HCT116 (cell line): ENCODE results near the gene DRG2. TPM values are rescaled to one million over a fixed set of nuclear protein-coding genes. Genes with fewer than 3 reads are reported as not detected.

ENCODE experiments used
- ATAC-seq: fragments of 200-7000 bp; cut with Tn5 transposase; 2 replicates; pipeline ENCODE4 v1.9.1; 2020; ENCODE audit warnings: mild to moderate bottlenecking, moderate library complexity
- BruUV-seq: library from RNA; stranded (reverse); fragments of 400-500 nt; replicated peaks from 2 replicates; lab custom pipeline; 2021; lab: Mats Ljungman, UMichigan
- CTCF ChIA-PET: fragments of 300-600 bp; sonication (Branson Sonifier 250); formaldehyde crosslinking; loops from one replicate; lab custom pipeline; 2021; ENCODE audit warnings: antibody characterized with exemption; lab: Charles Lee
- POLR2A ChIA-PET: fragments of 300-600, 350-600 bp; sonication (Branson Sonifier 250); formaldehyde crosslinking; loops from one replicate; lab custom pipeline; 2021; ENCODE audit warnings: antibody characterized with exemption; lab: Charles Lee
- RAD21 ChIA-PET, 2 experiments: fragments of 300-600 bp; sonication (Branson Sonifier 250); formaldehyde crosslinking; loops; one replicate each; lab custom pipeline; 2023; ENCODE audit warnings: low total read pairs in 2 of 2; ENCODE audit not compliant: uncharacterized antibody in 2 of 2, unreplicated experiment in 2 of 2, low non-redundant PET in 1 of 2; lab: Charles Lee
- DNase-seq: peaks from one replicate; pipeline ENCODE4 v3.0.0-alpha.2; 2010; ENCODE audit warnings: low read depth, low spot score
- H2AFZ ChIP-seq: fragments of 200-600 bp; shearing (Covaris generic), sonication (generic); 2 replicates; pipeline ENCODE4 v1.6.1; 2017; ENCODE audit warnings: low read depth, mixed run types, mixed read lengths, antibody characterized with exemption, low read length; ENCODE audit not compliant: poor library complexity, severe bottlenecking
- H3K27ac ChIP-seq: 2 replicates; pipeline ENCODE4 v1.5.1; 2012; ENCODE audit warnings: low read depth, low read length
- H3K27me3 ChIP-seq: fragments of 200-600 bp; sonication (generic); 2 replicates; pipeline ENCODE4 v1.6.1; 2016; ENCODE audit warnings: mixed run types, low read length, mixed read lengths; ENCODE audit not compliant: insufficient read depth
- H3K36me3 ChIP-seq, 2 experiments: fragments of 200-500 bp in 1 of 2; fragments of 200-600 bp in 1 of 2; sonication (Bioruptor generic) in 1 of 2; sonication (generic) in 1 of 2; 2 replicates each; pipeline versions ENCODE4 v1.5.1 to v1.6.1; 2014 to 2016; ENCODE audit warnings: low read length in 2 of 2, inconsistent platforms in 1 of 2, mixed read lengths in 1 of 2, mixed run types in 1 of 2; ENCODE audit not compliant: insufficient read depth in 2 of 2, control insufficient read depth in 1 of 2
- H3K4me1 ChIP-seq, 2 experiments: fragments of 200-600 bp in 1 of 2; sonication (generic) in 1 of 2; 2 replicates each; pipeline versions ENCODE4 v1.5.1 to v1.6.1; 2012 to 2017; ENCODE audit warnings: low read length in 2 of 2, inconsistent platforms in 1 of 2, mild to moderate bottlenecking in 1 of 2, mixed read lengths in 1 of 2, mixed run types in 1 of 2, moderate library complexity in 1 of 2; ENCODE audit not compliant: insufficient read depth in 2 of 2, control insufficient read depth in 1 of 2
- H3K4me2 ChIP-seq: fragments of 200-600 bp; sonication (generic); 2 replicates; pipeline ENCODE4 v1.6.1; 2017; ENCODE audit warnings: mixed run types, low read length, mixed read lengths
- H3K4me3 ChIP-seq, 2 experiments: fragments of 200-600 bp in 1 of 2; sonication (generic) in 1 of 2; replicated peaks in 1 of 2; 2 replicates each; pipeline ENCODE4 v1.5.1; 2011 to 2016; ENCODE audit warnings: low read length in 2 of 2, control low read depth in 1 of 2, low read depth in 1 of 2, mild to moderate bottlenecking in 1 of 2, mixed read lengths in 1 of 2, mixed run types in 1 of 2
- H3K79me2 ChIP-seq: fragments of 200-600 bp; sonication (generic); 2 replicates; pipeline ENCODE4 v1.6.1; 2017; ENCODE audit warnings: mild to moderate bottlenecking, mixed run types, low read length, moderate library complexity, mixed read lengths; ENCODE audit not compliant: insufficient read depth
- H3K9ac ChIP-seq: fragments of 200-600 bp; sonication (generic); 2 replicates; pipeline ENCODE4 v1.6.1; 2016; ENCODE audit warnings: low read length, mixed read lengths
- H3K9me2 ChIP-seq: fragments of 200-600 bp; sonication (generic), shearing (Covaris generic); 2 replicates; pipeline ENCODE4 v1.6.1; 2017; ENCODE audit warnings: mixed run types, mild to moderate bottlenecking, moderate library complexity; ENCODE audit not compliant: insufficient read depth
- H3K9me3 ChIP-seq, 2 experiments: fragments of 200-500 bp in 1 of 2; fragments of 200-600 bp in 1 of 2; sonication (Bioruptor generic) in 1 of 2; sonication (generic) in 1 of 2; 2 replicates each; pipeline ENCODE4 v1.6.1; 2014 to 2017; ENCODE audit warnings: low read length in 2 of 2, mixed read lengths in 2 of 2, inconsistent platforms in 1 of 2, low read depth in 1 of 2, mild to moderate bottlenecking in 1 of 2, mixed run types in 1 of 2, moderate library complexity in 1 of 2; ENCODE audit not compliant: control insufficient read depth in 1 of 2, insufficient read depth in 1 of 2
- H4K20me1 ChIP-seq: fragments of 200-600 bp; sonication (generic), shearing (Covaris generic); 2 replicates; pipeline ENCODE4 v1.6.1; 2017; ENCODE audit warnings: mixed run types, mild to moderate bottlenecking, moderate library complexity; ENCODE audit not compliant: insufficient read depth
- CEBPB ChIP-seq: IDR thresholded peaks from 2 replicates; pipeline ENCODE4 v1.6.1; 2012; ENCODE audit warnings: low read depth
- JUND ChIP-seq: IDR thresholded peaks from 2 replicates; pipeline ENCODE4 v1.6.1; 2012
- RAD21 ChIP-seq: IDR thresholded peaks from 2 replicates; pipeline ENCODE4 v1.6.1; 2012; ENCODE audit warnings: low read depth, mild to moderate bottlenecking
- SP1 ChIP-seq: IDR thresholded peaks from 2 replicates; pipeline ENCODE4 v1.6.1; 2012; ENCODE audit warnings: low read depth
- SRF ChIP-seq: IDR thresholded peaks from 2 replicates; pipeline ENCODE4 v1.6.1; 2012; ENCODE audit warnings: low read depth
- YY1 ChIP-seq: IDR thresholded peaks from 2 replicates; pipeline ENCODE4 v1.6.1; 2011; ENCODE audit warnings: low read length, low read depth, moderate library complexity, mild to moderate bottlenecking; ENCODE audit not compliant: insufficient replicate concordance; ENCODE audit errors: extremely low read depth
- ZNF274 ChIP-seq: fragments of 200-500 bp; sonication (Bioruptor generic); IDR thresholded peaks from 2 replicates; pipeline ENCODE4 v1.6.1; 2014; ENCODE audit warnings: mild to moderate bottlenecking, low read depth, low read length, inconsistent platforms
- intact Hi-C: fragments of 100-400 bp; cut with micrococcal nuclease; formaldehyde crosslinking; loops from 2 replicates; pipeline ENCODE4 v1.10.0; 2022
- total RNA-seq: library from RNA; stranded (reverse); gene quantifications from one replicate; pipeline ENCODE4 v1.2.1, GENCODE V29; 2021; ENCODE audit not compliant: unreplicated experiment
- TF ChIP-seq, protein P1 (sequence below): IDR thresholded peaks from 2 replicates; pipeline ENCODE4 v1.6.1; 2012
- TF ChIP-seq, protein P2 (sequence below): IDR thresholded peaks from 2 replicates; pipeline ENCODE4 v1.6.1; 2012; ENCODE audit warnings: low read depth

Gene DRG2
- total RNA-seq, 1 experiment from 2014 or later, result 41.0 TPM

DNA sequence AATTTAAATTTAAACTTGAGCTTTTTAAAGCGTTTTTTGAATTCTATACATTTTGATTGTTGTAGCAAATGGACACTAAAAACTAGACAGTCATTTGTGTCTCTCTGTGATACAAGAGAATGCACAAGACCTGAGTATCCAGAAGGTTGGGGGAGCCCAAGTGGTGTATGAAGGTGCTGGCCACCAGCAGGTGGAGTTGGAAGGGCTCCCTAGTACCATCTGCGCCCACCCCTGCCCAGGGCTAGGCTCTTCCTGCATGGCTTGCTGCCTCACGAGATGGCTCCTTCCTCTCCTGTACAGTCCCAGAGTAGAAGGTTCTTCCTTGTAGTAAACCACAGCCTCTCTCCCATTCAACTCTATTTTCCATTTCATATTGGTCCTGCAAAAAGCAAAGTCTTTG, 31.5 kb upstream of the DRG2 start:
- Histone ChIP-seq H3K4me3 (no peak overlapping the region), H2AFZ (no peak overlapping the region), H3K4me2 (no peak overlapping the region), H3K27ac (no peak overlapping the region), H3K9ac (no peak overlapping the region), H3K9me3 (no peaks in the 10 kb centered on the region), H3K27me3 (no peaks in the 10 kb centered on the region), H3K9me2 (no peaks in the 10 kb centered on the region), H3K36me3 (peaks cover 13 to 14% of the 10 kb centered on the region in 2 experiments; a peak in 3 of 4 replicates), H4K20me1 (no peaks in the 10 kb centered on the region), H3K79me2 (no peaks in the 10 kb centered on the region), H3K4me1 (no peaks in the 10 kb centered on the region)
- ATAC-seq (peak; percentile 74), DNase-seq (no peak)
- POLR2A ChIA-PET, result no interaction called here
- CTCF ChIA-PET, result no interaction called here
- RAD21 ChIA-PET, result no interaction called here
- BruUV-seq, result no TSS peak
- intact Hi-C loops, result no loop called here
- TF ChIP-seq CEBPB (no peak), SP1 (no peak), ZNF274 (no peak), JUND (no peak), YY1 (no peak), RAD21 (no peak), SRF (no peak)
- TF ChIP-seq, protein P1, sequence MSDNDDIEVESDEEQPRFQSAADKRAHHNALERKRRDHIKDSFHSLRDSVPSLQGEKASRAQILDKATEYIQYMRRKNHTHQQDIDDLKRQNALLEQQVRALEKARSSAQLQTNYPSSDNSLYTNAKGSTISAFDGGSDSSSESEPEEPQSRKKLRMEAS, result no peak
- TF ChIP-seq, protein P2, sequence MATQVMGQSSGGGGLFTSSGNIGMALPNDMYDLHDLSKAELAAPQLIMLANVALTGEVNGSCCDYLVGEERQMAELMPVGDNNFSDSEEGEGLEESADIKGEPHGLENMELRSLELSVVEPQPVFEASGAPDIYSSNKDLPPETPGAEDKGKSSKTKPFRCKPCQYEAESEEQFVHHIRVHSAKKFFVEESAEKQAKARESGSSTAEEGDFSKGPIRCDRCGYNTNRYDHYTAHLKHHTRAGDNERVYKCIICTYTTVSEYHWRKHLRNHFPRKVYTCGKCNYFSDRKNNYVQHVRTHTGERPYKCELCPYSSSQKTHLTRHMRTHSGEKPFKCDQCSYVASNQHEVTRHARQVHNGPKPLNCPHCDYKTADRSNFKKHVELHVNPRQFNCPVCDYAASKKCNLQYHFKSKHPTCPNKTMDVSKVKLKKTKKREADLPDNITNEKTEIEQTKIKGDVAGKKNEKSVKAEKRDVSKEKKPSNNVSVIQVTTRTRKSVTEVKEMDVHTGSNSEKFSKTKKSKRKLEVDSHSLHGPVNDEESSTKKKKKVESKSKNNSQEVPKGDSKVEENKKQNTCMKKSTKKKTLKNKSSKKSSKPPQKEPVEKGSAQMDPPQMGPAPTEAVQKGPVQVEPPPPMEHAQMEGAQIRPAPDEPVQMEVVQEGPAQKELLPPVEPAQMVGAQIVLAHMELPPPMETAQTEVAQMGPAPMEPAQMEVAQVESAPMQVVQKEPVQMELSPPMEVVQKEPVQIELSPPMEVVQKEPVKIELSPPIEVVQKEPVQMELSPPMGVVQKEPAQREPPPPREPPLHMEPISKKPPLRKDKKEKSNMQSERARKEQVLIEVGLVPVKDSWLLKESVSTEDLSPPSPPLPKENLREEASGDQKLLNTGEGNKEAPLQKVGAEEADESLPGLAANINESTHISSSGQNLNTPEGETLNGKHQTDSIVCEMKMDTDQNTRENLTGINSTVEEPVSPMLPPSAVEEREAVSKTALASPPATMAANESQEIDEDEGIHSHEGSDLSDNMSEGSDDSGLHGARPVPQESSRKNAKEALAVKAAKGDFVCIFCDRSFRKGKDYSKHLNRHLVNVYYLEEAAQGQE, result no peak
